ENCODE results near the gene SPTLC2. TPM values are rescaled to one million over a fixed set of nuclear protein-coding genes. Genes with fewer than 3 reads are reported as not detected.
"Not testable (repeated sequence)": the region's sequence is repeated elsewhere in the genome, so short reads cannot be mapped to it uniquely, and the experiment has no call there.

SPTLC2 gene
- 38.3 and 48.4 TPM in 2 replicates for total RNA-seq

- TF ChIP-seq CTCF (IDR thresholded peaks at IDR 0.05; ENCODE audit: insufficient read depth, low read depth, low read length) = no peak
- DNase-seq (ENCODE audit: low read depth) = peak; percentile 99
- peak within 1 kb of the TSS; percentile 95 for H3K4me3 ChIP-seq (ENCODE audit: low read depth, low read length)
These were observed at the start of gene SPTLC2 for GRCh38 chr14:77616454-77617229. SPTLC2 (minus strand) TSS chr14:77616637; CDS start chr14:77616579, 58 bp downstream.

- DNase-seq (ENCODE audit: low read depth) = peak; percentile 76
- no peak overlapping the region for H3K4me3 ChIP-seq (ENCODE audit: low read depth, low read length)
- TF ChIP-seq CTCF (IDR thresholded peaks at IDR 0.05; ENCODE audit: insufficient read depth, low read depth, low read length) = no peak
These were observed 46.9 kb upstream of the SPTLC2 start for GRCh38 chr14:77663293-77663692.

- not testable (repeated sequence) for H3K4me3 ChIP-seq (ENCODE audit: low read depth, low read length); DNase-seq (ENCODE audit: low read depth)
These were observed 45.1 kb upstream of the SPTLC2 start for GRCh38 chr14:77661562-77661961.

GRCh38 chr14:77660754-77661153 lies 44.3 kb upstream of the SPTLC2 start:
- H3K4me3 ChIP-seq (ENCODE audit: low read depth, low read length) = no peak overlapping the region
- DNase-seq (ENCODE audit: low read depth) = no peak
- TF ChIP-seq CTCF (IDR thresholded peaks at IDR 0.05; ENCODE audit: insufficient read depth, low read depth, low read length) = no peak

GRCh38 chr14:77659831-77660230 lies 43.4 kb upstream of the SPTLC2 start:
- no peak overlapping the region for H3K4me3 ChIP-seq (ENCODE audit: low read depth, low read length)
- no peak for TF ChIP-seq CTCF (IDR thresholded peaks at IDR 0.05; ENCODE audit: insufficient read depth, low read depth, low read length)
- peak; percentile 79 for DNase-seq (ENCODE audit: low read depth)

GRCh38 chr14:77657280-77657679 lies 40.8 kb upstream of the SPTLC2 start:
- no peak overlapping the region for H3K4me3 ChIP-seq (ENCODE audit: low read depth, low read length)
- no peak for DNase-seq (ENCODE audit: low read depth)
- TF ChIP-seq CTCF (IDR thresholded peaks at IDR 0.05; ENCODE audit: insufficient read depth, low read depth, low read length) = no peak

- TF ChIP-seq CTCF (IDR thresholded peaks at IDR 0.05; ENCODE audit: insufficient read depth, low read depth, low read length) = no peak
- no peak for DNase-seq (ENCODE audit: low read depth)
These were observed 37.6 kb upstream of the SPTLC2 start for GRCh38 chr14:77654001-77654441.

More at GRCh38 chr14:77654001-77654441, 37.6 kb upstream of the SPTLC2 start:
- no peak overlapping the region for H3K4me3 ChIP-seq (ENCODE audit: low read depth, low read length)

All from fibroblast of villous mesenchyme (primary cell).